Activated CD4-positive, alpha-beta T cell treated with anti-CD3 and anti-CD28 coated beads, Interleukin-2, Interleukin-6, amounts not matched to agents 100 ng/mL and 50 ng/mL, durations not matched to agents 16 hours and 8 hours (primary cell): ENCODE data around the gene IKZF3.
"Not testable (repeated sequence)": the region's sequence is repeated elsewhere in the genome, so short reads cannot be mapped to it uniquely, and the experiment has no call there.

ENCODE experiments used
- DNase-seq: peaks from one replicate; pipeline ENCODE4 v3.0.0-alpha.2; 2020

Gene IKZF3

DNA sequence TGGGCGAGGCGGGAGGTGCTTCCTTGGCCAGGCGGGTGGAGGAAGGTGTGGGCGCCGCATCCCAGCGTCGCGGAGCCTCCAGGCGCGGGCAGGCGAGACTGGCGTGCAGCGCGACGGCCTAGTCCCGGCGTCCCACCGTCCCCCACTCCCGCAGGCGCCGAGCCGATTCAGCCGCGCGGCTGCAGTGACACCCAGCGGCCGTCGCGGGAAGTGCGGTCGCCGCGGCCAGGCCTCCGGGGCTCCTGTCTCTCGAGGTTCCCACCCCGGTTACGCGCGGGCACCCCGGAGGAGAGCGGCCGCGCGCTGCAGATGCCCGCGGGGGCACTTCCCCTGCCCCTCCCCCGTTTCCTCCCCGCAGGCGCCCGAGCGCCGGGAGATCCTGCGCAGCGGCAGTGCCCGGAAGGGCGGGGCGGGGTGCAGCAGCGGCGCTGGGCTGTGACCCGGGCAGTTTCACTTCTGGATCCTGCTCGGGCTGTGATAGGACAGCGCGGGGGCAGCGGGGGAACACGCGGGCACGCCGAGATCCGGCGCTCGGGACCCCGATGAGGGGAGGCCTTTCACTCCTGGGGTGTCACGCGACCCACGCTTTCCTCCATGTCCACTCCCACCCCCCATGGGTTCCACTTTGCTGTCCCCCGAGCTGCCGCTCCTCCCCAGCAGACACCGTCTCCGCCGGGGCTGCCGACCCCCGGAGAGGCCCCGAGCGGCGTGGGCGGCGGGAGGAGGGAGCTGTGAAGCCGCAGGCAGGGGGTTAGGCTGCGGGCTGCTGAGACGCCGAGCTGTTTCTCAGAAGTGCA is 109.8 kb downstream of the IKZF3 start:
- DNase-seq: peak; percentile 98

DNA sequence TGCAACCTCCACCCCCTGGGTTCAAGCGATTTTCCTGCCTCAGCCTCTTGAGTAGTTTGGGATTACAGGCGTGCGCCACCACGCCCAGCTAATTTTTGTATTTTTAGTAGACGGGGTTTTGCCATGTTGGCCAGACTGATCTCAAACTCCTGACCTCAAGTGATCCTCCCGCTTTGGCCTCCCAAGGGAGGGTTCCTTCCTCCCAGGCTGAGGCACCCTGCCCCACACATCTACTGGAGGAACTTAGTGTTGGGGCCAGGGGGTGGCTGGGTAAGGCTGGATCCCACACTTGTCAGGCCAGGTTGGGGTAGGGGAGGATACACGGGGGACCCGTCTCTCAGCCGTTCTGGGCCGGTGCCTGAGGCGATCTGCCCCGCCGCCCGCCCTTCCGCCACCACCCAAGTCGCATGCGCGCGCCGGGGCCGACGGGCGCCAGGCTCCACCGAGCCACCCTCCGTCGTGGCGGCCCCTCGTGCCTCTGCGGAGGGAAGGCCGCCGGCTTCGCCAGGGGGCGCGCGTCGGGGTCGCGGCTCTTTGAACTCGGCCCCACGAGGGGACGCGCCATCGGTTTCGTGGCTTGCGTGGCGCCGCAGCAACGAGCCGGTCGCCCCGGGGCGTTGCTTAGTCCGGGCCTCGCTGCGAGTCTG is 110.5 kb downstream of the IKZF3 start:
- peak; percentile 63 for DNase-seq

DNA sequence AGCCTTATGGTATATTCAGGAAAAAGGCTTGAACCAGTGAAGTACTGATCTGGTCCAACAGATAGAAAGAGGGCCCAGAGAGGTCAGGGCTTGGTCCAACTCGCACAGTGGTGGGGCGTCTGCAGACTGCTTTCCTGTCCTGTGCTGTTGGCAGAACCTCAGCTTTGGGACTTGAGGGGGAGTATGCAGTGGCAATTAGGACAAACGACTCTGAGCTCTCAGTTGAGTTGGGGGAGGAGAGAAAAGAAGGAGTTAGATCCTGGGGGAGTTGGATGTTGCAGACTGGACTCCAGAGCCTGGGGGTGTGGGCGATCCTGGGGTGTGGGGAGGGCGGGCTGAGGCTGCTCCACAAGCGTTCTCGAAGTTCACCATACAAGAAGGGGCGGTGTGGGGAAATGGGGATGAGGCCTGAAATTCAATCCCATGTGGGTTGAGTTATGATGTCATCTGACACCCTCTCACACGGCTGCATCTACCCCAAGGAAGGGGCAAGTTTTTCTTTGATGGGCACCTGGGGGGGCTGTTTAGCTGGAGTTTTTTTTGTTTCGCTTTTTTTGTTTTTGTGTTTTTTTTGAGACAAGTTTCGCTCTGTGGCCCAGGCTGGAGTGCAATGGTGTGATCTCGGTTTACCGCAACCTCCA is 111.8 kb downstream of the IKZF3 start:
- no peak for DNase-seq

DNA sequence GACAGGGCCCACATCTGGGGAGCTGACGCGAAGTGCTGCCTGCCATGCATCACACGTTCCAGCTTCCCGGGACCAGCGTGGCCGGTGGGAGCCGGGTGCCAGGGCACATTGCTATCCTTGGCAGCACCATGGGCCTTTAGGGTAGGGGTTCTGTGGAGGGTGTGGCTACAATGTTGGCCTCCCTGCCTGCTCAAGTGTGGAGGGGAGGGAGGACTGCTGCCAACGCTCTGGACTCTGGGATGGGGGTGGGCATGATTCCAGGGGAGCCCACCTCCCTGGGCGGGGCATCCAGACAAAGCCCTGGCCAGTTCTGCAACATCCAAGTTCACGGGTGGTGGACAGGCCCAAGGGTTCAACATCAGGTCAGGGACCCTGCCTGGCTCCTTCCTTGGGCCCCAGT is 112.5 kb downstream of the IKZF3 start:
- no peak for DNase-seq

DNA sequence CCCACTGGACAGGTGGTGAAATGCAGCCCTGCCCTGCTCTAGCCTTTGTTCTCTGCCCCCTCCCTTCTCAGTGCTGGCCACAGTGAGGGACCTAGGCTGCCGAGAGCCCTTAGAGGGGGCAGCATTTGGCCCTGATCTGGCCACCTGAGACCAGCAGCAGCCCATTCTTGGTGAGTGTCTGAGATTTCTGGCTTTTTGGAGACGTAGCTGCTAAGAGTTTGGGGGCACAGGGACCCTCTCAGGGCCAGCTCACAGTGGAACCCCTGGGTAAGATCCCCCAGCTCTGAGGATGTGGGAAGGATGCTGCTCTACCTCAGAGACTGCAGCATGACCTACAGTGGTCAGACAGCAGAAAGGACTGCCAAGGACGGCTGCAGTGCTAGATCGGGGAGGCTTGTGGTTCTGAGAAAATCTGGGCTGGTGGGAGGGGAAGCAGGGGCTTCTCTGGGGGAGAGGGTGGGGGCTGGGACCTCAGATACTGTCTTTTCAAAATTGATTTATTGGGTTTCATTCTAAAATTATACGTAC is 113.0 kb downstream of the IKZF3 start:
- no peak for DNase-seq

DNA sequence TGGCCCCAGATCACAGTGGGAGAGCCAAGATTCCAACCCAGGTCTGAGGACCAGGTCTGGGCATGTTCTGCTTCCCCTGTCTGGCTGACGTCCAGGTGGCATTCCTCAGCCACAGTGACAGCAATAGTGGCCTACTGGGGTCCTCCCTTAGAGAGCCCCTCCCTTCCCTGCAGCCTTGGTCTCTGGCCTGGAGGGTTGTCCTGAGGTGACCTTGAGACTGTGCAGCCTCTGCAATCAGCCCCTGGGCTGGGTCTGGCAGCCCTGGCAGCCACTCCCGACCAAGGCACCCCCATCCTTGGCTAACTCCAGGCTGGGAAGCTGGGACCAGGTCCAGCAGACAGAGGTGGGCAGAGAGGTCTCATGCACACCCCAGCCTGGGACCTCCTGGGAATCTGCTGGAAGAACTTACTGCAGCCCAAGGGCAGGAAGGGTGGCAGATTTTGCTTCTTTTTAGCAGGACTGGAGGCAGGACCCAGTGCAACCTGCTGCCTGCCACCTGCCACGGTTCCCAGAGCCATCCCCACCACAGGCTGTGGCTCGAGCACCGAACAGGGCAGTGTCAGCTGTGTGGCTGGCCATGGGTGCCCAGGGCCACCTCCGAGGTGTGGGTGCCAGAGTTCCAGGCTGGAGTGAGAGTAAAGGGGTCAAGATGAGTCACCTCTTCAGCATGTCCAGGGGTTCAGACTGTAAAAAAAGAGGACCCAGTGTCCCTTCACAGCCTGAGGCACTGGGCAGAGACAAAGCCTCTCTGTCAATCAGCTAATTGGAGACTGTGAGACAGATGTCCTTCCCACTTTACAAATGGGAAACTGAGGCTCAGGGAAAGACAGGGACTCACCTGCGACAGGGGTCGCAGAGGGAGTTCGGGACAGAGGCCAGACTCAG is 113.7 kb downstream of the IKZF3 start:
- DNase-seq: no peak

DNA sequence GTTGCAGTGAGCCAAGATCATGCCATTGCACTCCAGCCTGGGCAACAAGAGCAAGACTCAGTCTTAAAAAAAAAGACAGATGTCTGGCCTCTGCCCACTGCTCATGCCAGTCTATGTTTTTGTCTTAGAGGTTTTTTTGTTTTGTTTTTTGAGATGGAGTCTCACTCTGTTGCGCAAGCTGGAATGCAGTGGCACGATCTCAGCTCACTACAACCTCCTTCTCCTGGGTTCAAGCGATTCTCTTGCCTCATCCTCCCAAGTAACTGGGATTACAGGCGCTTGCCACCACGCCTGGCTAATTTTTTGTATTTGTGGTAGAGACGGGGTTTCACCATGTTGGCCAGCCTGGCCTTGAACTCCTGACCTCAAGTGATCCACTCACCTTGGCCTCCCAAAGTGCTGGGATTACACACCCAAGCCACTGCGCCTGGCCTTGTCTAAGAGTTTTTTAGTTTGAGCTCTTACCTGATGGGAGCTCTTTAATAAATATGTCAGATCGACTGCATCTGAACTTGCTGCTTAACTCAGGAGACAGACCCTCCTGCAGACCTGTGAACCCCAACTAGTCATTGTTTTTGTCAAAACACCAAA is 115.6 kb downstream of the IKZF3 start:
- DNase-seq: not testable (repeated sequence)

DNA sequence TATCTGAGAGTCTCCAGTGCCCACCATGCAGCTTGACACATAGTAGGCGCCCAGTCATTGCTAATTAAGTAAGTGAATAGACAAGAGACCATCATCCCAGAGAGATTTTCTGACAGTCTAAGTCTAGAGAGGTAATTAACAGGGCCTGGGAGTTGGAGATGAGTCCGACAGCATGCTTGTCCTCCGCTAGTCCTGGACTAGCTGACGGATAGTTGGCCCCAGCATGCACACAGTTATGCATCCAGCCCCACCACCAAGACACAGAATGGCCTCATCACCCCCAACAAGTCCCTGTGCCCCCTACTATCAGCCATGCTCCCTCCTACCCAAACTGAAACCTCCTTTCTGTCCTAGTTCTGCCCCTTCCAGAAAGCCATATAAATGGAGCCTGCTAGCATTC is 116.4 kb downstream of the IKZF3 start:
- no peak for DNase-seq

DNA sequence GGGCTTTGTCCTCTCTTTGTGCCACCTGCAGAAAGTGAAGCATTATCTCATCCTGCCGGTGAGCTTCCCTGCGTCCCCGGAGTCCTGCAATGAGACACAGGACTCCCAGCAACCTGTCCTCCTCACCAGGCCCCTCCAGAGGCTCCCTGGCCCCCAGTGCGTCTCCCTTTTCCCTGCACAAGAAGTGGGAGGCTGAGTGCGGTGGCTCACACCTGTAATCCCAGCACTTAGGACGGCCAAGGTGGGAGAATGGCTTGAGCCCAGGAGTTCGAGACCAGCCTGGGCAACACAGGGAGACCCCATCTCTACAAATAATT is 118.0 kb downstream of the IKZF3 start:
- no peak for DNase-seq

DNA sequence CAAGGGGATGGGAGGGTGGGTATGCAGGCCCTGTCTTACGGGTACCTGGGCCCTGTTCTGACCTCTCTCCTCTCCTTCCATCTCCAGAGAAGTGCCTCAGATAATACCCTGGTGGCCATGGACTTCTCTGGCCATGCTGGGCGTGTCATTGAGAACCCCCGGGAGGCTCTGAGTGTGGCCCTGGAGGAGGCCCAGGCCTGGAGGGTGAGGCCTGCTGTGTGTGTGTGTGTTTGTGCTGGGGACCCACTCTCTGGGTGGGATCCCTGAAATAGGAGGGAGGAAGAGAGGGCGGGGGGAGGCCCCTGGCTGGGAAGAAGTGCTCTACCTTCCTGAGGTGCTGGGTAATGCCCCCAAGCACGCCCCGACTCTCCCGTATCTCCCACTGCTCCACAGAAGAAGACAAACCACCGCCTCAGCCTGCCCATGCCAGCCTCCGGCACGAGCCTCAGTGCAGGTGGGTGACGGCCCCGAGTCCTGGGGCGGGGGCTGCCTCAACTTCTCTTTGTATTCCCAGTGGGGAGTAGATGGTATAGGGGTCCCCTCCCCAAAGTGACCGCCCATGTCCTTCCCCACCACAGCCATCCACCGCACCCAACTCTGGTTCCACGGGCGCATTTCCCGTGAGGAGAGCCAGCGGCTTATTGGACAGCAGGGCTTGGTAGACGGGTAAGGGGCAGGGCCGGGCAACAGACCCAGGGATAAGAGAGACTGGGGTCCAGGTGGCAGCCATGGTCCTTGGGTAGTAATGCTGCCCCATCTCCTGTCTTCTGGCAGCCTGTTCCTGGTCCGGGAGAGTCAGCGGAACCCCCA is 118.6 kb downstream of the IKZF3 start:
- no peak for DNase-seq

DNA sequence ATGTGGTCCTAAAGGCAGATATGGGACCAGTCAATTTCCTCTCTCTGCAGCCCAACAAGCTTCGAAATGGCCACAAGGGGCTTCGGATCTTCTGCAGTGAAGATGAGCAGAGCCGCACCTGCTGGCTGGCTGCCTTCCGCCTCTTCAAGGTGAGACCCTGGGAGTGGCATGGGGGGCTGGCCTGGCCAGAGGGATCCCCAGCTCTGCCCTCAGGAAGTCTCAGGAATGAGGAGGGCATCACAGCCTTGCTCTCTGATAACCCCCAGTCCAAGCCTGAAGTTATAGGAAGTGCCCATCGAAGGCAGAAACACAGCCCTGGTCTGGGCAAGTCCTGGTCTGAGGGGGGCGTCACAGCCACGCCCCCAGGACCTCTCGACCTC is 119.3 kb downstream of the IKZF3 start:
- no peak for DNase-seq

DNA sequence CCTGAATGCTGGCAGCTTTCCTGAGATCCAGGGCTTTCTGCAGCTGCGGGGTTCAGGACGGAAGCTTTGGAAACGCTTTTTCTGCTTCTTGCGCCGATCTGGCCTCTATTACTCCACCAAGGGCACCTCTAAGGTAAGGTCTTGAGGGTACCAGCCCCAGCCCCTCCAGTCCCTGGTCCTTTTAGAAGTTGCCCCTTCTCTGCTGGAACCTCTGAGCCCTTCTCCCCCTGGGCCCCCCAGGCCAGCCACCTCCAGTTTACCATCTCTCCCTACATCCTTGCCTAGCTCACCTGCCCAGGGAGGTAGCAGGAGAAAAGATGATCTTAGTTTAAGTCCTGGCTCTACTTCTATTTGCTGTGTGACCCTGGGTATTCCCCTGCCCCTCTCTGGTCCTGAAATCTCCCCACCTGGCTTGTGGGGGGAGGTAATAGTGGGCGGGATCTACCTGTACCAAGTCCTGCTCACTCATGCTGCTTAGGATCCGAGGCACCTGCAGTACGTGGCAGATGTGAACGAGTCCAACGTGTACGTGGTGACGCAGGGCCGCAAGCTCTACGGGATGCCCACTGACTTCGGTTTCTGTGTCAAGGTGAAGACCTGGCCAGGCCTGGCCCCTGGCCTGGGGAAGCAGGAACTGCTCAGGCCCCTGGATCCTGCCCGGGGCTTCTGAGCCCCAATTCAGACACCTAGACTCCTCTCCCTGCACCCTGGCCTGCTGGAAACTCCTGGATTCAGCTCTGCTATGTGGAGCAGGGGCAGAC is 119.9 kb downstream of the IKZF3 start:
- no peak for DNase-seq

DNA sequence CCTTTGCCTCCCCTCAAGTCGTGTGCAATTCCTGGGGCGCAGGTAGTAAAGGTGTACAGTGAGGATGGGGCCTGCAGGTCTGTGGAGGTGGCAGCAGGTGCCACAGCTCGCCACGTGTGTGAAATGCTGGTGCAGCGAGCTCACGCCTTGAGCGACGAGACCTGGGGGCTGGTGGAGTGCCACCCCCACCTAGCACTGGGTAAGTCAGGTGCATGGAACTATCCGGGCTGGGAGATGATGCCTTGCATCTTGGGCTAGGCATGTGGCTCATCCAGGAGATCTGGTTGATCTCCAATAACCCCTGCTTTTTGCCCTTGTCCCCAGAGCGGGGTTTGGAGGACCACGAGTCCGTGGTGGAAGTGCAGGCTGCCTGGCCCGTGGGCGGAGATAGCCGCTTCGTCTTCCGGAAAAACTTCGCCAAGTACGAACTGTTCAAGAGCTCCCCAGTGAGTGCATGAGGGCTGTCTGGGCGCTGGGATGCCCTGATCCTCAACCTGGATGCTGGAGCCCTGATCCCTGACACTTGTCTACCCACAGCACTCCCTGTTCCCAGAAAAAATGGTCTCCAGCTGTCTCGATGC is 121.2 kb downstream of the IKZF3 start:
- DNase-seq: no peak

DNA sequence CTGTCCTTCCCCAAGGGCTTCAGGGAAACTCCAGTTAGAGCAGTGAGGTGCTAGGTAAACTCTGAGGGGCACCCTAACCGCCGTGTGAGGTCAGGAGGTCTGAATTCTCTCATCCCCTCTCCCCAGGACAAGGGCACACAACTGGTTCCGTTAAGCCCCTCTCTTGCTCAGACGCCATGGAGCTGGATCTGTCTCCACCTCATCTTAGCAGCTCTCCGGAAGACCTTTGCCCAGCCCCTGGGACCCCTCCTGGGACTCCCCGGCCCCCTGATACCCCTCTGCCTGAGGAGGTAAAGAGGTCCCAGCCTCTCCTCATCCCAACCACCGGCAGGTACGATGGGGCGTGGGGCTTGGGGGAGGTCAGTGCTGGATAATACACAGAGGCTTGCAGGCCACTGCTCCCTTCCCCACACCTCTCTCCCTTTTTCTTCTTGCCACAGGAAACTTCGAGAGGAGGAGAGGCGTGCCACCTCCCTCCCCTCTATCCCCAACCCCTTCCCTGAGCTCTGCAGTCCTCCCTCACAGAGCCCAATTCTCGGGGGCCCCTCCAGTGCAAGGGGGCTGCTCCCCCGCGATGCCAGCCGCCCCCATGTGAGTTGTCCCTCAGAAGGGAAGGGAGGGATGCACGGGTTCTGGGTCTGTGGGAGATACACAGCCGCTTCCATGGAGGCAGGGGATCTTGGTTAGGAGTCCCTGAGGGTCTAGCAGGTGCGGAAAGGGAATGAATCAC is 121.8 kb downstream of the IKZF3 start:
- DNase-seq: no peak

DNA sequence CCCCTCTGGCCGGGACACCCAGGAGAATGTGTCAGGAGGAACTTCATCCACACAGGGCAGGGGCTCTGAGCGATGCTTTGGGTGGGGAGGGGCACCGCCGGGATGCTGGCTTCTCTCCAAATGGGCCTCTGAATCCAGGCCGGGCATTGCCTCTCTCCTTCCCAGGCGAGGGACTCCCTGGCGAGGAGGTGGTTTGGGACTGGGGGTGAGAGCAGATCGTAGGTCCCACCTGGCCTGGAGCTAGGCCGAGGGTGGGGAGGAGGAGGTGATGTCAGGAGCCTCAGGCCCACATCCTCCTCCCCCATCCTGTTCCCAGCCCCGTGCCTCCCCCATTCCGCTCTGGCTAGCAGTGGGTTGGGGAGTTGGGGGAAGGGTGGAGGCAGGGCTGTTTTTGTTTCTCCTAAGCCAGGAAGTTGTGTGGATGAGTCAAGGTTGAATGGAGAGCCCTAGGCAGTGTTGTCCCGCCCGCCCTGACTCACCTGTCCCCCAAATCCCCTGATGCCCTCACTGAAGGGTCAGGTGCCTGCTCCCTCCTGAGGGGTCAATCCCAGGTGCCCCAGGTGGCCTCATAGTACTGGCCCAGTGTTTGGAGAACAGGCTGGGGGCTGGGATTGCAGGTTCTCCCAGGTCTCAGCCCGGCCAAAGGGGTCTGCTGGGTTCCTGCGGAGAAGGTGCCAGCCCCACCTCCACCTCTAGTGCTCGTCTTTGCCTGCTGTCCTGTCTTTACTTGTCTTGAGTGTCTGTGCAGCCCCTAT is 123.6 kb downstream of the IKZF3 start:
- no peak for DNase-seq

DNA sequence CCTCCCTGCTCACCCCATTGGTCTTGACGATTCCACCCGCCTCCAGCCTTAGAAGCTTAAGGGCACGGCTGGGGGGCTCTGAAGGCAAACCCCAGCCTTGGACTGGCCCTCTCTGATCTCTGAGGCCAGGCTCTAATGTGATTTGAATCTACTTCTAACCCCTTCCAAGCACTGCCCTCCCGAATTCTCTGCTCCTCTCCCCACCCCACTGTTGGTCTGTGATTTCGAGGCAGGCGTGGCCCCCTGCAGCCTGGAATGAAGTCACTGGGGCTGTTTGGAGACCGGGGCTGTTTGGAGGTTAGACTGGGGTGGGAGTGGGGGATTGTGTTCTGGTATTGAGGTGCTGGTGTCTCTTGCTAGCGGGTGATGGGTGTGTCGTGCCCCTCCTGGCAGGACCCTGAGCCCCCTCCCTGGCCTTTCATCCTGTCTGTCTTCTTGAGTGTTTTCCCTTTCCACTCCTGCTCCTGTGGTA is 124.2 kb downstream of the IKZF3 start:
- DNase-seq: no peak

DNA sequence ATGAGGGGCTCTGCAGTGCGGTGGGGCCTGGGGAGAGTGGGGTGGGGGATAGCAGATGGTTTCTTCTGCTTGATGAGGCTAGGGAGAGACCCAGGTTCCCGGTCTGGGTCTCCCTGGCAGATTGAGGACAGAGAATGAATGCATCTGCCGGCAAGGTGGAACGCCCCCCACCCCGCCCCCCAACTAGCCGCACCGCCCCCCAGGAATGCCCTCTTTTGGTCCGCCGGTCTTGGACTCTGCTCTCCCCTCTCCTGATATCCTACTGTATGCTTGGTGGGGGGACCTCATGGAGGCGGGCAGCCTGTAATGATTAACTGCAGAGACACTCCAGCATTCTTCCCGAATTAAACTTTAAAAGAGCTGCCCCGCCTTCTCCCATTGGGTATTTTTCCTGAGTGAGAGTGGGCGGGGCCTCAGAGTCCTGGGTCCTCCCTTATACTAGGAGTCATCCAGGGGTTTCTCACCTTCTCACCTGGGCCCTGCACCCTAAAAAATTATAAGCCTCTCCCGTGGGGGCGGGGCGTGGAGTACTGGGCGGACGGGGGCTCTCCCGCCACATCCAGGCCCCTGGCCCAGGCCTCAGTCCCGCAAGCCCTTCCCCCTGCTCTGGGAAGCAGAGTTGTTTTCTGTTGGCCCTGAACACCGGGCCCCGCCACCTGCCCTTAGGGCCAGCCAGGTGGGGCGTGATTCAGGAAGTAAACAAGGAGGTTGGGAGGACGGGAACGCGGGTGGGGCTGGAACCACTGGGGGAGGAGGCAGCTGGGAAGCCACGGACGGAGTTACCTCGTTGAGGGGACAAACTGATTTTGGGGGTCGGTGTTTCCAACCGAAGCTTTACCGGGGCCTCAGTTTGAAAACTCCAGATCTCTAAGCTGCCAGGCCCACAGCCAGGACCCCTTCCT is 124.9 kb downstream of the IKZF3 start:
- no peak for DNase-seq

DNA sequence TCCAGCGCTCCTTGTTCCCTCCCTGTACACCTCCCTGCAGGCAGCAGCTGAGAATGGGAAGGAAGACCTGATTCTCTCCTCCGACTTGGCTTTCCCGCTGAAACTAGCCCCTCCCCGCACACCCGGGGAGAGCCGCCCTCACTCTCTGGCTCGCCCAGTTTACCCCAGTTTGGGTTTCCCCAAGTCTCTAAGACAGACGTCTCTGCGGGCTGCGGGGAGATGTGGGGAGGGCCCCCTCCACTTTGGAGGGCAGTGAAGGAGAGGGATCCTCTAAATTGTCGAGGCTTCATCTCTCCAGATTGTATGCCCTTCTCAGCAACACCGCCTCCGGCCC is 125.6 kb downstream of the IKZF3 start:
- DNase-seq: no peak
